IMR-90 (cell line): ENCODE results near the gene NT5DC1. TPM values are rescaled to one million over a fixed set of nuclear protein-coding genes. Genes with fewer than 3 reads are reported as not detected.

Experiments used
- ATAC-seq: fragments of 200-7000 bp; cut with Tn5 transposase; 2 replicates; pipeline ENCODE4 v1.9.1; 2020; ENCODE audit warnings: low read depth, mild to moderate bottlenecking, moderate library complexity
- BruUV-seq: library from RNA; stranded (reverse); fragments of 400-500 nt; replicated peaks from 2 replicates; lab custom pipeline; 2021; lab: Mats Ljungman, UMichigan
- CTCF ChIA-PET: fragments of 300-600 bp; formaldehyde crosslinking; extraction: SDS; loops from one replicate; lab custom pipeline; 2021; ENCODE audit warnings: antibody characterized with exemption; lab: Yijun Ruan, JAX
- POLR2A ChIA-PET: fragments of 300-600 bp; sonication (Branson Sonifier 250); formaldehyde crosslinking; loops from one replicate; lab custom pipeline; 2022; ENCODE audit warnings: antibody characterized with exemption; ENCODE audit not compliant: unreplicated experiment; lab: Charles Lee
- DNase-seq: peaks from one replicate; pipeline ENCODE4 v3.0.0; 2013
- H2AFZ ChIP-seq: replicated peaks from 2 replicates; pipeline ENCODE3; 2013; ENCODE audit warnings: low read length, mild to moderate bottlenecking; ENCODE audit not compliant: poor library complexity
- H2AK5ac ChIP-seq: 2 replicates; pipeline ENCODE4 v1.6.1; 2013; ENCODE audit warnings: low read depth, low read length, inconsistent platforms
- H2AK9ac ChIP-seq: replicated peaks from 2 replicates; pipeline ENCODE3; 2013; ENCODE audit warnings: mild to moderate bottlenecking, low read depth, low read length, moderate library complexity; ENCODE audit not compliant: poor library complexity
- H2BK120ac ChIP-seq: 2 replicates; pipeline ENCODE4 v1.6.1; 2013; ENCODE audit warnings: low read depth, low read length, inconsistent platforms
- H2BK15ac ChIP-seq: 3 replicates; pipeline ENCODE4 v1.6.1; 2013; ENCODE audit warnings: low read depth, low read length, inconsistent platforms
- H2BK20ac ChIP-seq: 2 replicates; pipeline ENCODE4 v1.6.1; 2013; ENCODE audit warnings: low read depth, mild to moderate bottlenecking, inconsistent platforms, low read length, moderate library complexity
- H2BK5ac ChIP-seq: 2 replicates; pipeline ENCODE4 v1.6.1; 2013; ENCODE audit warnings: mild to moderate bottlenecking, low read depth, low read length, inconsistent platforms; ENCODE audit not compliant: poor library complexity, severe bottlenecking
- H3K14ac ChIP-seq: replicated peaks from 2 replicates; pipeline ENCODE4 v1.6.1; 2013; ENCODE audit warnings: low read depth, low read length, inconsistent platforms
- H3K18ac ChIP-seq: 2 replicates; pipeline ENCODE4 v1.6.1; 2013; ENCODE audit warnings: low read depth, low read length, control low read depth
- H3K23ac ChIP-seq: 2 replicates; pipeline ENCODE4 v1.6.1; 2013; ENCODE audit warnings: low read depth, low read length, inconsistent platforms
- H3K27ac ChIP-seq: 2 replicates; pipeline ENCODE4 v1.5.1; 2013; ENCODE audit warnings: mild to moderate bottlenecking, control low read depth, low read length; ENCODE audit not compliant: insufficient read depth
- H3K27me3 ChIP-seq: 2 replicates; pipeline ENCODE4 v1.6.1; 2013; ENCODE audit warnings: low read length; ENCODE audit not compliant: control insufficient read depth, insufficient read depth
- H3K36me3 ChIP-seq: 2 replicates; pipeline ENCODE4 v1.6.1; 2013; ENCODE audit warnings: low read length, mixed read lengths; ENCODE audit not compliant: control insufficient read depth, insufficient read depth
- H3K4ac ChIP-seq: 2 replicates; pipeline ENCODE4 v1.6.1; 2013; ENCODE audit warnings: low read depth, low read length, inconsistent platforms
- H3K4me1 ChIP-seq: 2 replicates; pipeline ENCODE4 v1.6.1; 2013; ENCODE audit warnings: low read length, mixed read lengths; ENCODE audit not compliant: control insufficient read depth, insufficient read depth
- H3K4me2 ChIP-seq: 2 replicates; pipeline ENCODE4 v1.6.1; 2013; ENCODE audit warnings: low read depth, mild to moderate bottlenecking, control low read depth, low read length, moderate library complexity
- H3K4me3 ChIP-seq: 2 replicates; pipeline ENCODE4 v1.5.1; 2013; ENCODE audit warnings: low read depth, mild to moderate bottlenecking, control low read depth, low read length, moderate library complexity; ENCODE audit not compliant: insufficient read depth
- H3K56ac ChIP-seq: 2 replicates; pipeline ENCODE4 v1.6.1; 2013; ENCODE audit warnings: low read length, inconsistent platforms; ENCODE audit not compliant: insufficient read depth; ENCODE audit errors: extremely low read depth
- H3K79me1 ChIP-seq, 2 experiments: 2 replicates each; pipeline ENCODE4 v1.6.1; 2013; ENCODE audit warnings: low read length in 2 of 2, inconsistent platforms in 1 of 2, low read depth in 1 of 2
- H3K9ac ChIP-seq: 2 replicates; pipeline ENCODE4 v1.6.1; 2013; ENCODE audit warnings: low read depth, low read length, control low read depth
- H3K9me1 ChIP-seq: 2 replicates; pipeline ENCODE4 v1.6.1; 2013; ENCODE audit warnings: low read length, inconsistent platforms; ENCODE audit not compliant: insufficient read depth
- H3K9me3 ChIP-seq: 2 replicates; pipeline ENCODE4 v1.6.1; 2013; ENCODE audit warnings: low read length; ENCODE audit not compliant: control insufficient read depth, insufficient read depth
- H4K20me1 ChIP-seq: 2 replicates; pipeline ENCODE4 v1.6.1; 2013; ENCODE audit warnings: low read length, inconsistent platforms; ENCODE audit not compliant: insufficient read depth
- H4K5ac ChIP-seq: 2 replicates; pipeline ENCODE4 v1.6.1; 2013; ENCODE audit warnings: mild to moderate bottlenecking, low read depth, low read length, control low read depth
- H4K8ac ChIP-seq, 2 experiments: 2 replicates each; pipeline ENCODE4 v1.6.1; 2013; ENCODE audit warnings: low read depth in 2 of 2, low read length in 2 of 2, control low read depth in 1 of 2, inconsistent platforms in 1 of 2
- H4K91ac ChIP-seq: 2 replicates; pipeline ENCODE4 v1.6.1; 2013; ENCODE audit warnings: low read depth, low read length, inconsistent platforms; ENCODE audit not compliant: insufficient read depth
- BHLHE40 ChIP-seq: fragments of 150-350 bp; IDR thresholded peaks from 2 replicates; pipeline ENCODE4 v1.6.1; 2016; ENCODE audit warnings: mild to moderate bottlenecking, low read depth, low read length
- CEBPB ChIP-seq: IDR thresholded peaks from 2 replicates; pipeline ENCODE4 v1.6.1; 2012; ENCODE audit warnings: low read depth, low read length, improper control_type of control experiment
- CHD1 ChIP-seq: IDR thresholded peaks from 2 replicates; pipeline ENCODE4 v1.6.1; 2012; ENCODE audit warnings: low read depth, low read length, improper control_type of control experiment
- CTCF ChIP-seq: conservative IDR thresholded peaks from 2 replicates; pipeline ENCODE4 v1.5.1; 2012; ENCODE audit warnings: mild to moderate bottlenecking, low read depth, low read length, improper control_type of control experiment
- MAZ ChIP-seq: IDR thresholded peaks from 2 replicates; pipeline ENCODE4 v1.6.1; 2012; ENCODE audit warnings: low read depth, mild to moderate bottlenecking, low read length, improper control_type of control experiment, moderate library complexity, borderline replicate concordance
- MXI1 ChIP-seq: IDR thresholded peaks from 2 replicates; pipeline ENCODE4 v1.6.1; 2012; ENCODE audit warnings: low read depth, mild to moderate bottlenecking, low read length, moderate library complexity, borderline replicate concordance
- NFE2L2 ChIP-seq: fragments of 150-350 bp; IDR thresholded peaks from 2 replicates; pipeline ENCODE4 v1.6.1; 2016; ENCODE audit warnings: low read depth, mild to moderate bottlenecking, low read length
- POLR2A ChIP-seq: IDR thresholded peaks from 2 replicates; pipeline ENCODE4 v1.6.1; 2012; ENCODE audit warnings: mild to moderate bottlenecking, low read depth, low read length
- RAD21 ChIP-seq: IDR thresholded peaks from 2 replicates; pipeline ENCODE4 v1.6.1; 2012; ENCODE audit warnings: low read length, improper control_type of control experiment
- SMC3 ChIP-seq: fragments of 150-350 bp; IDR thresholded peaks from 2 replicates; pipeline ENCODE4 v1.6.1; 2016; ENCODE audit warnings: low read depth, mild to moderate bottlenecking, antibody characterized with exemption, low read length, moderate library complexity
- USF2 ChIP-seq: fragments of 150-350 bp; IDR thresholded peaks from 2 replicates; pipeline ENCODE4 v1.6.1; 2017; ENCODE audit warnings: mild to moderate bottlenecking, antibody characterized with exemption, low read length, low read depth
- WGBS, 2 experiments: methylation state at CpG; one replicate each; pipeline versions ENCODE4 v1.1.5 to v1.1.7; 2013; ENCODE audit warnings: missing lambda C conversion rate in 2 of 2; ENCODE audit not compliant: insufficient read length in 1 of 2; ENCODE audit errors: extremely low coverage in 2 of 2; 5-methylcytosine and 5-hydroxymethylcytosine counted together
- dilution Hi-C: fragments of 300-500 bp; cut with HindIII; formaldehyde crosslinking; loops from one replicate; pipeline ENCODE4 v1.14.3; 2018; ENCODE audit warnings: low sequenced_read_pairs; ENCODE audit not compliant: unreplicated experiment
- in situ Hi-C: fragments of 300-500 bp; cut with MboI; formaldehyde crosslinking; loops from 3 replicates; pipeline ENCODE4 v1.14.3; 2019; ENCODE audit warnings: low sequenced_read_pairs, inconsistent platforms, mixed read lengths
- intact Hi-C: fragments of 100-400 bp; cut with micrococcal nuclease; formaldehyde crosslinking; loops from 2 replicates; pipeline ENCODE4 v1.10.0; 2022
- polyA plus RNA-seq, 3 experiments: library from polyadenylated mRNA; depleted of rRNA; stranded (reverse); fragments of >200 nt; gene quantifications; 2 replicates each; pipeline ENCODE4 v1.2.3, GENCODE V29; 2012; ENCODE audit warnings: low replicate concordance in 1 of 3
- total RNA-seq: library from RNA; depleted of rRNA; stranded (reverse); fragments of >200 nt; gene quantifications from 2 replicates; pipeline ENCODE4 v1.2.3, GENCODE V29; 2012

The NT5DC1 gene
- total and polyA plus RNA-seq, 2 of the 4 experiments (the other 2 are of a cell fraction): 11.7 to 16.8 TPM

- Histone ChIP-seq H3K4me1 (peaks cover 2% of the 10 kb centered on the region; the same call in 1 of the 2 replicates), H3K9ac (no peak overlapping the region), H3K9me3 (no peaks in the 10 kb centered on the region), H3K4ac (no peak overlapping the region), H2AFZ (no peak overlapping the region), H3K56ac (no peak overlapping the region), H3K79me1 (no peaks in the 10 kb centered on the region), H2BK20ac (no peak overlapping the region), H3K27me3 (no peaks in the 10 kb centered on the region), H3K9me1 (no peaks in the 10 kb centered on the region; the same call in 1 of the 2 replicates), H3K4me3 (no peak overlapping the region), H3K23ac (no peak overlapping the region), H3K4me2 (no peak overlapping the region), H4K91ac (no peak overlapping the region), H3K18ac (no peak overlapping the region), H4K5ac (no peak overlapping the region), H2AK5ac (no peak overlapping the region), H4K20me1 (no peaks in the 10 kb centered on the region), H2BK15ac (no peak overlapping the region), H2BK5ac (no peak overlapping the region), H2AK9ac (no peak overlapping the region), H3K27ac (no peak overlapping the region), H3K36me3 (no peaks in the 10 kb centered on the region), H4K8ac (no peak overlapping the region), H2BK120ac (no peak overlapping the region), H3K14ac (no peak overlapping the region)
- in situ Hi-C loops (no loop called here), intact Hi-C loops (loop anchor here (5.0 kb wide), 1 partner anchor 1586 kb away; no protein-coding TSS in a partner anchor), dilution Hi-C loops (no loop called here)
- no peak for TF ChIP-seq MAZ
- TF ChIP-seq CEBPB: no peak
- no peak for TF ChIP-seq POLR2A
- TF ChIP-seq MXI1: no peak
- TF ChIP-seq CTCF: no peak
- TF ChIP-seq CHD1: no peak
- no peak for TF ChIP-seq USF2
- no peak for TF ChIP-seq RAD21
- no peak for TF ChIP-seq NFE2L2
- TF ChIP-seq SMC3: no peak
- TF ChIP-seq BHLHE40: no peak
- DNase-seq (no peak), ATAC-seq (no peak)
- WGBS, 2 experiments: no CpG with 5 or more reads among the region's 2 CpGs
- ChIA-PET CTCF (no interaction called here), POLR2A (no interaction called here)
- no TSS peak for BruUV-seq
Observed at GRCh38 chr6:116066789-116067188, 33.9 kb upstream of the NT5DC1 start.
